Activated naive CD4-positive, alpha-beta T cell treated with anti-CD3 and anti-CD28 coated beads, Interleukin-2, amount 50 U/mL, for 24 hours (primary cell): ENCODE data around the gene POC5.
A peak's percentile ranks its signal among the peaks of the same experiment; 100 is the strongest.

Experiments
- H3K27ac Mint-ChIP-seq: one replicate; pipeline ENCODE4 v1.8.0; 2021; ENCODE audit warnings: mild to moderate bottlenecking, mixed read lengths
- H3K27me3 Mint-ChIP-seq: one replicate; pipeline ENCODE4 v1.8.0; 2021; ENCODE audit warnings: mixed read lengths
- H3K36me3 Mint-ChIP-seq: one replicate; pipeline ENCODE4 v1.8.0; 2021; ENCODE audit warnings: mixed read lengths
- H3K4me1 Mint-ChIP-seq: one replicate; pipeline ENCODE4 v1.8.0; 2021; ENCODE audit warnings: mixed read lengths
- H3K4me3 Mint-ChIP-seq: one replicate; pipeline ENCODE4 v1.8.0; 2021; ENCODE audit warnings: mild to moderate bottlenecking, mixed read lengths
- H3K9me3 Mint-ChIP-seq: one replicate; pipeline ENCODE4 v1.8.0; 2021; ENCODE audit warnings: mixed read lengths

The POC5 gene

DNA sequence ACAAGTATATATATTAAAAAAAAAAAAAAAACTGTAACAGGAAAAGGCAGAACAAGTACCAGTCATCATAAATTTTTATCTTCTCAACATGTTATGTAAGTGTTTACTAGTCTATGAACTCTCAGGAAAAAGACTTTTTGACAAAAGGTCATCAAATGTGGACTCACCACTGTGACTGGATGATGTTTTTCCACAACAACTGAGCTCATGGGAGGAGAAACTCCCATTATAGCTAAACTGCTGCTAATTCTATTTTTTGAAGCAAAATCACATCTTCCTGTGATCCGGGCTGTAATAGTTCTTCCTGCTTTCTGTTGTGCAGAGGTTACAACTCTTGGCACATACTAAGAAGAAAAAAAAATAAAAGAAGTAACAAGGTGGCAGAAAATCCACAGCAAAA is 39.6 kb downstream of the POC5 start:
- no peaks in the 10 kb centered on the region for H3K36me3 Mint-ChIP-seq
- H3K4me3 Mint-ChIP-seq, result peak overlapping the region; percentile 13
- peak overlapping the region; percentile 76 for H3K27ac Mint-ChIP-seq
- no peaks in the 10 kb centered on the region for H3K27me3 Mint-ChIP-seq
- H3K9me3 Mint-ChIP-seq, result no peaks in the 10 kb centered on the region
- H3K4me1 Mint-ChIP-seq, result peaks cover 17% of the 10 kb centered on the region

DNA sequence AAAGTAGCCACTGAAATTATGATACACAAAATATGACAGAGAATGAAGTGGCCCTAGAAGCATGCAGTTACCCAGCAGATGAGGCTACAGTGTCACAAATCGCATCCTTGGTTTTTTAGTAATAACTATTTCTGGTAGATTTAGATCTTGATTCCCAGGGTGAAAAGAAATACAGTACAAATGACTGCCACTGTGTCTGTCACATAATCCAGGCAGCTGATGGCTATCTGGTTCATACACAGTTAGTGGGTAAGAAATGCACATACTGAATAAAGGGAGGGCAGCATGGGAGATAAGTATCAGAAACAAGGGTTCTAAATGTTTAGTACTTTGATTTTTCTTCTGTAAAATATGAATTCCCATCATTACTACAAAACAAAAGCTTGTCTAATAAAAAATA is 41.5 kb downstream of the POC5 start:
- no peaks in the 10 kb centered on the region for H3K9me3 Mint-ChIP-seq
- H3K4me3 Mint-ChIP-seq, result no peak overlapping the region
- H3K4me1 Mint-ChIP-seq, result peaks cover 17% of the 10 kb centered on the region
- H3K27me3 Mint-ChIP-seq, result no peaks in the 10 kb centered on the region
- H3K36me3 Mint-ChIP-seq, result peaks cover 7% of the 10 kb centered on the region
- H3K27ac Mint-ChIP-seq, result no peak overlapping the region

DNA sequence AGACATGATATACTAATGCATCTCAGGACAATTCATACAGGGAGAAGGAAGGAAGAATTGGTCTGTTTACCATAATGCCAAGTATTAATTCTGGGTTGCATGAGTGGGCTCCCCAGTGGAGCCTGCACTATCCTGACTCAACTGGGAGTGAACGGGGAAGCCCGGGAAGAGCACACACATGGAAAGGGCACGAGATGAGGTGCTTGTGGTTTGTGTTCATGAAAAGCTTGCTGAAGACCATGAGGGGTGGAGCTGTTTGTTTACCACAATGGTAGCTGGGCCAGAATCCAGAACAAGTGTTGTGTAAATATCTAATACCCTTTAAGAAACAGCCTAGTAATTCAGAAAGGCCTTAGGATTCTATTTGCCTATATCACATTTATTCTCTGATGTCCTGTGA is 44.6 kb downstream of the POC5 start:
- no peaks in the 10 kb centered on the region for H3K27me3 Mint-ChIP-seq
- no peaks in the 10 kb centered on the region for H3K9me3 Mint-ChIP-seq
- H3K36me3 Mint-ChIP-seq, result peaks cover 7% of the 10 kb centered on the region
- H3K4me3 Mint-ChIP-seq, result no peak overlapping the region
- peaks cover 28% of the 10 kb centered on the region for H3K4me1 Mint-ChIP-seq
- no peak overlapping the region for H3K27ac Mint-ChIP-seq

DNA sequence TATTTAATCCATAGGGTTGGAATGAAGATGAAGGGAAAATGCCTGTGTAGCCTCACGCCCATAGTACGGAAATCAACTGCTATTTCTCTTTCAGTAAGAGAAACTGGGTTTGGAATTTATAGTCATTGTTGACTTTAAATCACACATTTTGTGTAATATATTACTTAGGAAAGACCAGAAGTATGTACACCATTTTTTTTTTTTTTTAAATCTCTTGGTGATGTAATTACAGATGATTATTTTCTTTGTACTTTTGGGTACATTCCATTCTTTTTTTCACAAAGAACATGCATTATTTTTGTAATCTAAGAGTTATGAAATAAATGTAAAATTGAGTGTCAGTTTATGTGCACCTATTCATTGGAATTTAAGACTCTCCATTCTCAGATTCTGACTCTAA is 45.7 kb downstream of the POC5 start:
- no peak overlapping the region for H3K4me3 Mint-ChIP-seq
- H3K27me3 Mint-ChIP-seq, result no peaks in the 10 kb centered on the region
- no peaks in the 10 kb centered on the region for H3K9me3 Mint-ChIP-seq
- peaks cover 20% of the 10 kb centered on the region for H3K4me1 Mint-ChIP-seq
- H3K27ac Mint-ChIP-seq, result no peak overlapping the region
- H3K36me3 Mint-ChIP-seq, result peaks cover 7% of the 10 kb centered on the region

DNA sequence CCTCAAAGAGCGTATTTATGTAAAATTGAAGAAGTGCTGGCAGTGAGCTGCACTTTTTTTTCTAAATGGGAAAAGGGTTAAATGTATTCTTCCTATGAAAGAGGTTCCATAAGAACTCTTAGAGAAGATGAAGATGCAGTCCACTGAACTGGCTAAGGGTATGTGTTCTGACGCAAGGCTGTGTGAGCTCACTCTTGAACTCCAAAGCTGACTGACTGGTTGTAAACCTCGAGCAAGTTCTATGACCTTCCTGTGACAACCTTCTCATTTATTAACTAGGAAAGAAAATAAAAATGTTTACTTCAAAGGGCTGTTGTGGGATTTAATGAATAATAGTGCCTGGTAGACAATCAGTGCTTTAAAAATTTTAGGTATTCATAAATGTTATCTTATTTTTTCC is 46.7 kb downstream of the POC5 start:
- Mint-ChIP-seq H3K27me3 (no peaks in the 10 kb centered on the region), H3K4me1 (peaks cover 20% of the 10 kb centered on the region), H3K9me3 (no peaks in the 10 kb centered on the region), H3K27ac (no peak overlapping the region), H3K36me3 (peaks cover 7% of the 10 kb centered on the region), H3K4me3 (no peak overlapping the region)

DNA sequence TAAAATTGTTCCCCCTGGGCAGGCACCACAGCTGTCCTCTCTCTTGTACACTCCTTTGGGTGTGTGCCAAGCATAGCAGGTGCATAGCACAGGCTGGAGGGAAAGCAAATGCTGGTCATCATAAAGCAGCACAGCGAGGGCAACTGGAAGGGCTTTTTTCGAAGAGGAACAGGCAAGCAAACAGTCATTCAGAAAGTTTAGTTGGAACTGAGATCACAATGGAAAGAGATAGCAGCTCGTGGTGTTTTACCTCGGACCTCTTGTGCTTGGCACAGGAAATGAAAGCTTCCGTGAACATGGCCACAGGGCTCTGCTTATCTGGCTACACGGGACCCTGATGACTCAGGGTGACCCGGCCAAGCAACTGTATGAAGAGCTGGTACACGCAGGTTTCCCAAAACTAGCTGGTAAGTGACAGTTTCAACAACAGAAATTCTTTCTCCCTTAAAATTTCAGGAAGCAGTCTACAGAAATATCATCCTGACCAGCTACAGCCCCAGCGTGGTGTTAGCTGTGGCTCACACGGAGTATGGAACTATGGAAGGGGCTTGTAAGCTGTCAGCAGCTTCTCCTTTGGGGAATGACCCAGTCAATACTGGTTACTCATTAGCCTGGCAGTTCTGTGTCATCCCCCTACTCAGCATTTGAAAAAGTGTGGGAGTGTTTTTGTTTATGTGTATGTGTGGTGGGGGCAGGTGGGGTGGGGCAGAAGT is 48.1 kb downstream of the POC5 start:
- H3K4me3 Mint-ChIP-seq, result peak overlapping the region; percentile 87
- peak overlapping the region; percentile 47 for H3K27ac Mint-ChIP-seq
- H3K27me3 Mint-ChIP-seq, result no peaks in the 10 kb centered on the region
- peaks cover 7% of the 10 kb centered on the region for H3K36me3 Mint-ChIP-seq
- H3K9me3 Mint-ChIP-seq, result no peaks in the 10 kb centered on the region
- H3K4me1 Mint-ChIP-seq, result peaks cover 20% of the 10 kb centered on the region

DNA sequence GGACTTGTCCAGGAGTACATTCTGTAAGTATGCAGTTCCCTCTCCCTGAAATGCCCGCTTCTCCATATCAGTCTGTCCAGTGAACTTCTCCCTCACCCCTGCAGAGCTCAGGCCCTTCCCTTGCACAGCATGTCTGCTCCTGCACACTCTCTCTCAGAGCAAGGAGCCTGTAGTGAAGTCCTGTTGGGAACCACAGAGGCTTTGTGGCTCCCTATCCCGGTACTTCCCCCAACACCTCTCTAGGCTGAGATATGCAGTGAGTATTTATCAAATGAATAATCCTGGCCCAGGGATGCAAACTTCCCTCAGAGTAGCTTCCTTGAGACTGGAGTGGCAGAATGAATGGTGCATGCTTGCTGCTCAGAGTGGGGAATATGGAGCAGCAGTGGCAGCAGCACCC is 48.8 kb downstream of the POC5 start:
- Mint-ChIP-seq H3K4me1 (peaks cover 20% of the 10 kb centered on the region), H3K9me3 (no peaks in the 10 kb centered on the region), H3K27ac (peak overlapping the region; percentile 47), H3K36me3 (peaks cover 7% of the 10 kb centered on the region), H3K27me3 (no peaks in the 10 kb centered on the region), H3K4me3 (peak overlapping the region; percentile 87)

DNA sequence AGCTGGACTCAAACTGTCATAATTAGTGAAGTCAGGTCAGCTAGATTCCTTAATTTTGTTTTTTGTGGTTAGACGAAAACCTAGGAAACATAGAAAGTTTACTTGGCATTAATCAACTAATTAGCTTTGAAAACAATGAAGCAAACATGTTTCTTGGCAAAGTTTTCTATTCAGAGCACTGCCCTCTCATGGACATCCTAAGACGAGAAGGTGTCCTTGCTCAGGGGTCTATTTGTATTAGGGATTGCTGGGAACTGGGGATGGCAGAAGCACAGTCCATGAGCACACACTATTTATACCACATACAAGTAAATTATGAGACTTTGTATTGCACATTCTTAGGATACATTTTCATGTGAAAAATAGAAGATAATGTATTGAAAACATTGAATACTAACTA is 49.7 kb downstream of the POC5 start:
- Mint-ChIP-seq H3K4me1 (peaks cover 20% of the 10 kb centered on the region), H3K27ac (no peak overlapping the region), H3K4me3 (no peak overlapping the region)

DNA sequence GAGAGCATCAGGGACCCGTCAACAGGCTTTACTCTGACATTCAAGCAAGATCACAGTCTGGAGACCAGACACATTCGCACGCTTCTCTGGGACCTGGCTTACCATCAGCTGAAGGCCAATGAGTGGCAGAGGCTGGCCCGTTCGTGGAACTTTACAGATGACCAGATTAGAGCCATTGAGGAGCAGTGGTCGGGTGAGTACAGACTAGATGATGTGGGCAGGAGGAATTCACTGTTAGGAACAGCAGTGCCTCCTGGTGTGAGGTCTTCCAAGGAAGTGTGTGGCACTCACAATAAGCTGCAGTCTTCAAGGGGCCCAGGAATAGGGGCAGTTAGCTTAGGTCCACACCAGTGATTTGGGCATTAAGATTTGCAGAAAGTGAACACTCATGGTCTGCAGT is 50.4 kb downstream of the POC5 start:
- H3K27me3 Mint-ChIP-seq, result no peaks in the 10 kb centered on the region
- peaks cover 3% of the 10 kb centered on the region for H3K36me3 Mint-ChIP-seq
- peaks cover 20% of the 10 kb centered on the region for H3K4me1 Mint-ChIP-seq
- H3K9me3 Mint-ChIP-seq, result no peaks in the 10 kb centered on the region
- no peak overlapping the region for H3K4me3 Mint-ChIP-seq
- no peak overlapping the region for H3K27ac Mint-ChIP-seq

More for the DNA sequence above, 49.7 kb downstream of the POC5 start:
- no peaks in the 10 kb centered on the region for H3K9me3 Mint-ChIP-seq
- no peaks in the 10 kb centered on the region for H3K27me3 Mint-ChIP-seq
- peaks cover 7% of the 10 kb centered on the region for H3K36me3 Mint-ChIP-seq

DNA sequence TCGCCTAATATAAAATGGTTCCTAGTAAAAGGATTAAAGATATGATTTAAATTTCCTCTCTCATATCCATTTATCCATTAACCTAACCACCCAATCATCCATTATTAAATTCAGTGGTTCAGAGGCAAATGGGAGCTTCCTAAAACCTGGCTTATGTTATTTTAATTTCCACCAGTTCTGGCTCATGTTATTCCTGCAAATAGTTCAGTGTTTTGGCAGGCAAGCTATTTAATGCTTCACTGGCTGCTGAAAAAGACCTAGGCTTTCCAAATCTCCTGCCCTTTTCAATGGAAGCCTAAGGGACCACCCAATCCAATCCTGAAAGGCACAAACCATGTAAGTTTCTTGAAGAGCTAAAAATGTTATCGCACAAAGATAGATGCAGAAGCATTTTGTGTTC is 52.3 kb downstream of the POC5 start:
- Mint-ChIP-seq H3K4me3 (no peak overlapping the region), H3K4me1 (peaks cover 24% of the 10 kb centered on the region), H3K9me3 (no peaks in the 10 kb centered on the region), H3K27ac (no peak overlapping the region), H3K36me3 (no peaks in the 10 kb centered on the region), H3K27me3 (no peaks in the 10 kb centered on the region)

DNA sequence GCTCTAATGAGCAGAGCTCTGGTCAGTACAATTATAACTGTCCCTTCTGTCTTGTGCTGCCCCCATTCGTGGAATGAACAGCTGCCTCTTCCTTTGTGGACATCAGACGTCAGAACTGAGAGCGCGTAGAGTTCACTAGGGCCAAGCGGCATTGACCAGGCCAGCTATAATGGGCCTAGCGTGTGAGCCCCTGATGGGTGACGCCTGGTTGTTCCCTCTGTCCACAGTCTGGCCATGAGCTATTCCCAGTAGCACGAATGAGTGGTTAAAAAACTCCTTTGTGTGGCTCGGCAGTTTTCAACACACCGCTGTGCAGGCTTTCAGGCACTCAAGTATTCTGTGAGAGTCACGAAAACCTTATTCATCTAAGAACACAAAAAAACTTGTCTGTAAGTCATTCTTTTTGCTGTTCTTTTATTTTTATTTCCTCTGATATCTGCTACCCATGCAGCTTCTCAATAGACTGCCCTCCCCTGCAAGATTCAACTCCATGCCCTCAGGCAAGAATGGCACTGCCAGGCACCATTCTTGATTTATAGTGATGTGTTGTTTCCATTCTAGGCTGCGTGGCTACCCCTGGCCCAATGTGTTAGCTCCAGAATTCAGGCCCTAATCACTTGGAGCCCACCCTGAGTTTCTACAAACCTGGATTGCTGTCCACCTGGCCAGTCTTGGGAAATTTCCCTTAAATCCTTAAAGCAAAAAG is 53.5 kb downstream of the POC5 start:
- Mint-ChIP-seq H3K4me1 (peaks cover 12% of the 10 kb centered on the region), H3K4me3 (no peak overlapping the region), H3K9me3 (no peaks in the 10 kb centered on the region), H3K27ac (no peak overlapping the region), H3K36me3 (no peaks in the 10 kb centered on the region), H3K27me3 (no peaks in the 10 kb centered on the region)

DNA sequence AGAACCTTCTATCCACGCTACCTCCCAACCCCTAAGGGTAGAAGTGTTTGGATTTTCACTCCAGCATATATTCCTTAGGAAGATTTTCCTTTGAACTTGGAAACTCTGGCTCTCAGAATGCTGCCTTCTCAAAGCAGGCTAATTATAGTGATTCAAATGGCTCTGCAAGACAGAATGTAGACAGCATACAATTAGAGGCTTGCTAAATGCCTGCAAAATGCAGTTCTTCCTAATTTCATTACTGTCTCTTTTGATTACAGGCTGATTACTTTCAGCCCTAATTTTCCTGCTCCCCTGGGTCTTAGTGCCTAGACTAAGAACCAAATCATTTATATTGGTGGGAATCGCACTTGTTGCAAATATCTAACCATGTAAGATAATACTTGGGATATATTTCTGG is 55.2 kb downstream of the POC5 start:
- Mint-ChIP-seq H3K27me3 (no peaks in the 10 kb centered on the region), H3K9me3 (no peaks in the 10 kb centered on the region), H3K4me1 (peaks cover 3% of the 10 kb centered on the region), H3K4me3 (no peak overlapping the region), H3K36me3 (no peaks in the 10 kb centered on the region), H3K27ac (no peak overlapping the region)

DNA sequence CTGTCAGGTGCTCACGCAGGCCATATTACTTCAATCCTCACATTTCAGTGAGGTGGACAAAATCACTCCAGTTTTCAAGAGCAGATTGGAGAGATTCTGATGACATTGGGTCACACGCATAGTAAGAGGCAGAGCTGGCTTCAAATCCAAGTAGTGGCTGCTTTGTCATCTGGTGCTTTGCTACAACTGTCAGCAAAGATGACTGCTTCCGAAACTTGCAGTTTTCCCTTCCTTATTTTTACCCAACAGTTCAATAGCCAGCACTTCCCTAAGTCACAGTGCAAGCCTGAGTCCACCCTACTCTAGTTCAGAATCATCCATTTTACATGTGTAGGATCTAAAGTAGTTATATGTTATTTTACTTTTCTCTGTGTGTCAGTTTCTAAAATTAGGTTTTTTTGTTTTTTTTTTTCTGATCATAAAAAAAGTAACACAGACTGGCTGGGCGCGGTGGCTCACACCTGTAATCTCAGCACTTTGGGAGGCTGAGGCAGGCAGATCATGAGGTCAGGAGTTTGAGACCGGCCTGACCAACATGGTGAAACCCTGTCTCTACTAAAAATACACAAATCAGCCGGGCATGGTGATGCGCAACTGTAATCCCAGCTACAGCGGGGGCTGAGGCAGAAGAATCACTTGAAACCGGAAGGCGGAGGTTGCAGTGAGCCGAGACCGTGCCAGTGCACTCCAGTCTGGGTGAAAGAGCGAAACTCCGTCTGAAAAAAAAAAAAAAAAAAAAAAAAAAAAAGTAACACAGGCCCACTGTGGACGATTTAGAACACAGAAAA is 56.4 kb downstream of the POC5 start:
- Mint-ChIP-seq H3K9me3 (no peaks in the 10 kb centered on the region), H3K4me3 (no peak overlapping the region), H3K27me3 (no peaks in the 10 kb centered on the region), H3K27ac (no peak overlapping the region), H3K36me3 (no peaks in the 10 kb centered on the region), H3K4me1 (peaks cover 3% of the 10 kb centered on the region)

DNA sequence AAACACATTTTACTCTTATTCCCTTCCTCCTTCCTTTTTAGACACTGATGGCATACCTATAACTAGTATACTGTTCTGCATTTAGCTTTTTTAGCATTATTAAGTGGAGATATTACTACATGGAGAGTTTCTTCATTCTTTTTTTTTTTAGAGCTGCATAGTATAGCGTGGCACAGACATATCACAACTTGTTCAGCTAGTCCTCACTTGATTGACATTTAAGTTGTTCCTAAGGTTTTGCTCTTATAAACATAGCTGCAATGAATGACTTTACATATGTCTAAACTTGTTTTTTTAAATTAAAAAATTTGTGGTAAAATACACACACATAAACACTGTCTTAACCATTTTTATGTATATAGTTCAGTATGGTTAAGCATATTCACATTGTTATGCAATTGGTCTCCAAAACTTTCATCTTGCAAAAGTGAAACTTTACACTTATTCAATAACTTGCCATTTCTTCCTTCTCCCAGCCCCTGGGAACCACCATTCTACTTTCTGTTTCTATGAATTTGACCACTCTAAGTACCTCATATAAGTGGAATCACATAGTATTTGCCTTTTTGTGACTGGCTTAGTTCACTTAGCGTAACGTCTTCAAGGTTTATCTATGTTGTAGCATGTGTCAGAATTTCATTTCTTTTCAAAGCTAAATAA is 57.3 kb downstream of the POC5 start:
- Mint-ChIP-seq H3K4me3 (no peak overlapping the region), H3K27ac (no peak overlapping the region), H3K9me3 (no peaks in the 10 kb centered on the region), H3K36me3 (no peaks in the 10 kb centered on the region), H3K27me3 (no peaks in the 10 kb centered on the region), H3K4me1 (peaks cover 3% of the 10 kb centered on the region)

DNA sequence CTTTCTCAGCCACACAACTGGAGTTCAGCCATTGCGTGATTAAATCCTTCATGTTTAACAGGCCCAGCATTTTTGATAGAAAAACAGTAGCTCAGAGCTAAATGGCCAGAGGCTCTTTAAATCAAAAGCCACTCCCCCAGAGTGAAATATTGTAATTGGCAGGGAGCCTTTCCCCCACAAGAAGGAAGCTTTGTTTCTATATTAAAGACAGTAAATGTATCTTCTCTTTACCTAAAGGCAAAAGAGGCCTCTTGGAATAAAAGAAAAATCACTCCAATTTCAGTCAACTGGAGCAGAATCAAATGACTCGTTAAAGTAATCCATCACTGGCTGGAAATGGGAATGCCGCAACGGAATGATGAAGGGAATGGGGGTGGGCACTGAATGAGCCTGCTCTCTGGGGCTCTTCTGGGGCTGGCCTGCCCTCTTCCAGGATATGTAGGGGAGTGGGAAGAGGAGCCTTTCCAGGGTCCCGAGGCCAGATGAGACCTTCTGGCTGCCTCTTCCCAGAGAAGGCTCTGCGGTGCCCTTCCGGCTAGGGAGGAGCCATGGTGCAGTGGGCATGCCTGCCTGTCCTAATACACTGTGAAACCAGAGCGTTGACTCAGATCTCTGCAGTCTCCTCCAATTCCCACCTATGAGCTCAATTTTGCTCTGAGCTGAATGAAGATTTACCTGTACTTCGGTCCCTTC is 60.8 kb downstream of the POC5 start:
- H3K9me3 Mint-ChIP-seq, result no peaks in the 10 kb centered on the region
- H3K36me3 Mint-ChIP-seq, result no peaks in the 10 kb centered on the region
- H3K27me3 Mint-ChIP-seq, result no peaks in the 10 kb centered on the region
- H3K4me1 Mint-ChIP-seq, result peaks cover 3% of the 10 kb centered on the region
- H3K4me3 Mint-ChIP-seq, result peak overlapping the region; percentile 37
- H3K27ac Mint-ChIP-seq, result peak overlapping the region; percentile 60
